Uterus (tissue), 2 donors: Measurements from ENCODE around the gene IRF2BPL.

Experiments
- CTCF ChIP-seq, 4 experiments: fragments of 200-600 bp in 2 of 4; fragments of 450-650 bp in 2 of 4; sonication (generic) in 2 of 4; IDR thresholded peaks; one replicate each; pipeline ENCODE4 v1.5.1; 2016 to 2019; ENCODE audit warnings: antibody characterized with exemption in 4 of 4, mild to moderate bottlenecking in 2 of 4, moderate library complexity in 1 of 4
- POLR2A ChIP-seq, 2 donors: fragments of 450-650 bp; IDR thresholded peaks; one replicate each; pipeline ENCODE4 v1.6.1; 2016; ENCODE audit warnings: antibody characterized with exemption in 2 of 2, mild to moderate bottlenecking in 1 of 2, moderate library complexity in 1 of 2

DNA sequence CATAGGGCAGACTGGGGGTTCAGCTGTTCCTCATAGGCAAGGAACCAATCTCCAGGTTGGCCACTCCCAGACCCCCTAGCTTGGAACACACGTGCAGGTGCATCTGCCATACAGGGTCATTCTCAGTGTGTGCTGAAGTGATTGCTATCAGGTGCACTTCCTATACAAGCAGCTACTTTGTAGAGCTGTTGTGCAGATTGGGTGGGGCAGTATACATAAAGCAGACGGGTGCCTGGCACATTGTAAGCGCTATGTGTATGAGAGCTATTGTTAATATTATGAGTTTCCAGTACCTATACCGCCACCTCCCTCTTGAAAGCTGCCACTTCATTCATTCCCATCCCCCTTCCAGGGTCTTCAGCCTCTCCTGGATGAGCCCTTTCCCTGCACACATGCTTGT lies 17.3 kb downstream of the IRF2BPL start:
- TF ChIP-seq CTCF (IDR thresholded peaks at IDR 0.05): no peak
- no peak for TF ChIP-seq POLR2A (IDR thresholded peaks at IDR 0.05)
